ENCODE measurements around the gene KAT8.

GRCh38 chr16:31078597-31079341 is 38.7 kb upstream of the KAT8 start:
- no peak for TF ChIP-seq CTCF (IDR thresholded peaks at IDR 0.05; ENCODE audit: low read length)
- TF ChIP-seq EZH2 (optimal IDR thresholded peaks at IDR 0.05; ENCODE audit: low read depth, low read length): no peak
- no peak for TF ChIP-seq EZH2phosphoT487 (IDR thresholded peaks at IDR 0.05; ENCODE audit: low read length)
